Measurements from ENCODE around the gene ACOT11. TPM values are rescaled to one million over a fixed set of nuclear protein-coding genes. Genes with fewer than 3 reads are reported as not detected.

Gene ACOT11
- total and polyA plus RNA-seq, 2 experiments from 2014 or later = 13.8 to 20.0 TPM

DNA sequence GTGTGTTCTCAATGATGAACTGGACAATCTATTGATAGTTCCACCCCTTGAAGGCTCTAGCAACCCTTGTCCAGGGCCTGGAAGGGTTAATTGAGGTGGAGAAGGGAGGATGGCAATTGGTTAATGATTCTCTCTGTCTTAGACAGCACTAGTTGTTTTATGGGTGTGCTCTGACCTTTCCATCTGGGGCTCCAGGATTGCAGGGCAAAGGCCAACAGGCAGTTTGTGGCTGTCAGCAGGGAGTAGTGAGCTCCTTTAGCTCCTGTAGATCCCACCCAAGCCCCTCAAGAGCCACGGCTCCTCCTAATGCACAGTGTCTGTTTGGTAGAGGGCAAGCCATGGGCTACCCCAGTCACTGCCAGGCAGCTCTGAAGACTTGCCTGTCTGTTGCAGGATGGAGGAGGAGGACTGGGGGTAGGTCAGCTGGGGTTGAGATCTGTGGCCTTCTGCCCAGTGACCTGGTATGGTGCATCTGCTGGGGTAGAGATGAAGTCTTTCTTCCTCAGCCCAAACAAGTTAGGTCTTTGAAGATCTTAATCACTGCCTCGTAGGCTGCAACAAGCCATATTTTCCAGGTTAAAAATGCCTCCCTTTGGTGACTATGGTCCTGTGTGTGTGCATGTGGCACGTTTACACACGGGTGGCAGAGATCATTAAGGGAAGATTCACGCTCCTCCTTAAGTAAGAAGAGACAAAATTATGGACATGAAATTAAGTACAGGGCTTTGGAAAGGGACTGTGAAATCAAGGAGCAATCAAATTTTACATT, 101.3 kb downstream of the ACOT11 start:
- H3K4me1 ChIP-seq (ENCODE audit: insufficient read depth) = peaks cover 27% of the 10 kb centered on the region
- no peaks in the 10 kb centered on the region for H3K27me3 ChIP-seq
- no peak overlapping the region for H3K4me3 ChIP-seq
- 46% methylated on average over 5 of the region's 5 CpGs for WGBS (ENCODE audit: low lambda C conversion rate, missing lambda C conversion rate)
- H3K36me3 ChIP-seq (replicated peaks; ENCODE audit: insufficient read depth, low read depth) = no peaks in the 10 kb centered on the region
- H3K9me3 ChIP-seq (ENCODE audit: low read depth) = no peaks in the 10 kb centered on the region
- H3K4me2 ChIP-seq = peak overlapping the region; percentile 70
- peak overlapping the region; percentile 41 for H3K27ac ChIP-seq
- no peaks in the 10 kb centered on the region for H3K9me2 ChIP-seq (replicated peaks; ENCODE audit: insufficient read depth)
- no peaks in the 10 kb centered on the region for H3K79me2 ChIP-seq
- DNase-seq (ENCODE audit: low spot score) = peak; percentile 62
- H4K20me1 ChIP-seq (ENCODE audit: insufficient read depth, poor library complexity, severe bottlenecking) = no peaks in the 10 kb centered on the region
- TF ChIP-seq, protein P1, sequence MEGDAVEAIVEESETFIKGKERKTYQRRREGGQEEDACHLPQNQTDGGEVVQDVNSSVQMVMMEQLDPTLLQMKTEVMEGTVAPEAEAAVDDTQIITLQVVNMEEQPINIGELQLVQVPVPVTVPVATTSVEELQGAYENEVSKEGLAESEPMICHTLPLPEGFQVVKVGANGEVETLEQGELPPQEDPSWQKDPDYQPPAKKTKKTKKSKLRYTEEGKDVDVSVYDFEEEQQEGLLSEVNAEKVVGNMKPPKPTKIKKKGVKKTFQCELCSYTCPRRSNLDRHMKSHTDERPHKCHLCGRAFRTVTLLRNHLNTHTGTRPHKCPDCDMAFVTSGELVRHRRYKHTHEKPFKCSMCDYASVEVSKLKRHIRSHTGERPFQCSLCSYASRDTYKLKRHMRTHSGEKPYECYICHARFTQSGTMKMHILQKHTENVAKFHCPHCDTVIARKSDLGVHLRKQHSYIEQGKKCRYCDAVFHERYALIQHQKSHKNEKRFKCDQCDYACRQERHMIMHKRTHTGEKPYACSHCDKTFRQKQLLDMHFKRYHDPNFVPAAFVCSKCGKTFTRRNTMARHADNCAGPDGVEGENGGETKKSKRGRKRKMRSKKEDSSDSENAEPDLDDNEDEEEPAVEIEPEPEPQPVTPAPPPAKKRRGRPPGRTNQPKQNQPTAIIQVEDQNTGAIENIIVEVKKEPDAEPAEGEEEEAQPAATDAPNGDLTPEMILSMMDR (IDR thresholded peaks at IDR 0.05; ENCODE audit: poor library complexity) = no peak
- no peak for TF ChIP-seq EZH2 (IDR thresholded peaks at IDR 0.05; ENCODE audit: borderline replicate concordance)
- TF ChIP-seq EZH2phosphoT487 (IDR thresholded peaks at IDR 0.05; ENCODE audit: low read depth, severe bottlenecking, unreplicated experiment) = no peak
- no peak overlapping the region for H2AFZ ChIP-seq

DNA sequence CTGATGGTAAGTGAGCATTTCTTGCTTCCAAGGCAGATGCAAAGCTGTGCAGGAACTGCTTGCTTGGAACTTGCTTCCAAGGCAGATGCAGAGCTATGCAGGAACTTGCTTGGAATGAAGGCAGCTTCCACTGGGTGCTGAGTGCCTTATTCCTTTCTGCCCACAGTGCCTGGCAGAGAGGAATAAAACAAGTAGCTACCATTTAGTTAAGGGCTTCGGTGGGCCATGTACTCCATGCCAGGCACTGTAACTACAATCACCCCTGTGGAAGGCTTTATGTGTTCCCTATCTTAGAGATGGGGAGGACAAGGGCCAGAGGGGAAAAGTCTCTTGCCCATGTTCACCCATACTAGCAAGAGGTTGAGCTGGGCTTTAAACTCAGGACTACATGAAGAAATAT, 101.9 kb downstream of the ACOT11 start:
- Histone ChIP-seq H3K4me3 (no peak overlapping the region), H3K27ac (peak overlapping the region; percentile 41), H3K9me2 (replicated peaks; ENCODE audit: insufficient read depth) (no peaks in the 10 kb centered on the region), H4K20me1 (ENCODE audit: insufficient read depth, poor library complexity, severe bottlenecking) (no peaks in the 10 kb centered on the region), H3K36me3 (replicated peaks; ENCODE audit: insufficient read depth, low read depth) (no peaks in the 10 kb centered on the region), H2AFZ (no peak overlapping the region), H3K9me3 (ENCODE audit: low read depth) (no peaks in the 10 kb centered on the region), H3K4me2 (no peak overlapping the region), H3K4me1 (ENCODE audit: insufficient read depth) (peaks cover 27% of the 10 kb centered on the region), H3K79me2 (no peaks in the 10 kb centered on the region), H3K27me3 (no peaks in the 10 kb centered on the region)
- TF ChIP-seq EZH2phosphoT487 (IDR thresholded peaks at IDR 0.05; ENCODE audit: low read depth, severe bottlenecking, unreplicated experiment) (no peak), EZH2 (IDR thresholded peaks at IDR 0.05; ENCODE audit: borderline replicate concordance) (no peak)
- TF ChIP-seq, protein P1 (IDR thresholded peaks at IDR 0.05; ENCODE audit: poor library complexity) = no peak
- DNase-seq (ENCODE audit: low spot score) = no peak
- whole genome bisulfite sequencing (ENCODE audit: low lambda C conversion rate, missing lambda C conversion rate) = 87% methylated on average over 1 of the region's 1 CpG

DNA sequence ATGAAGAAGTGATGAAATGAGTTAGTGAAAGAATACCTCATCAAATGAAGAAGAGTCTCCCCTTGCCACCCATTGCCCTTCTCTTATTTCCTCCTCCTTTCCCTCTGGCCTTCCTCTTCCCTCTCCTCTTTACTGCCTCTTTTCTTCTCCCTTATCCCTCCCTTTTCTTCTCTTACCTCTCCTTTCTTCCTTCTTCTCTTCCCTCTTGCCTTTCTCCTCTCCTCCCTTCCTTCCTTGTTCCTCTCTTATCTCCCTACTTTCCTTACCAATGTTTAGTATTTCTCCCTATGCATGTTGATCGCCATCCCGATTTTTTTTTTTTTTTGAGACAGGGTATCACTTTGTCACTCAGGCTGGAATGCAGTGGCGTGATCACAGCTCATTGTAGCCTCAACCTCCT, 102.4 kb downstream of the ACOT11 start:
- peak overlapping the region; percentile 41 for H3K27ac ChIP-seq
- no peak for DNase-seq (ENCODE audit: low spot score)

More for the DNA sequence above, 102.4 kb downstream of the ACOT11 start:
- no peak overlapping the region for H3K4me2 ChIP-seq
- no peaks in the 10 kb centered on the region for H3K9me2 ChIP-seq (replicated peaks; ENCODE audit: insufficient read depth)
- no peaks in the 10 kb centered on the region for H3K36me3 ChIP-seq (replicated peaks; ENCODE audit: insufficient read depth, low read depth)
- no peak overlapping the region for H3K4me3 ChIP-seq
- H3K9me3 ChIP-seq (ENCODE audit: low read depth) = no peaks in the 10 kb centered on the region
- 91% methylated on average over 3 of the region's 3 CpGs for WGBS (ENCODE audit: low lambda C conversion rate, missing lambda C conversion rate)
- H3K79me2 ChIP-seq = no peaks in the 10 kb centered on the region
- no peaks in the 10 kb centered on the region for H3K27me3 ChIP-seq
- no peak overlapping the region for H2AFZ ChIP-seq
- H4K20me1 ChIP-seq (ENCODE audit: insufficient read depth, poor library complexity, severe bottlenecking) = no peaks in the 10 kb centered on the region
- peaks cover 27% of the 10 kb centered on the region for H3K4me1 ChIP-seq (ENCODE audit: insufficient read depth)
- TF ChIP-seq EZH2phosphoT487 (IDR thresholded peaks at IDR 0.05; ENCODE audit: low read depth, severe bottlenecking, unreplicated experiment) (no peak), EZH2 (IDR thresholded peaks at IDR 0.05; ENCODE audit: borderline replicate concordance) (no peak)
- TF ChIP-seq, protein P1 (IDR thresholded peaks at IDR 0.05; ENCODE audit: poor library complexity) = no peak
